ENCODE measurements around the gene FBXW8.

FBXW8 gene

GRCh38 chr12:117067638-117068037 is 156.9 kb downstream of the FBXW8 start:
- Histone ChIP-seq H3K23ac (ENCODE audit: low read length) (no peak overlapping the region), H3K4ac (ENCODE audit: low read depth, low read length) (no peak overlapping the region), H2BK12ac (ENCODE audit: low read length) (no peak overlapping the region), H4K12ac (ENCODE audit: low read depth, low read length) (no peak overlapping the region), H3K79me2 (ENCODE audit: control insufficient read depth, insufficient read depth, low read length, poor library complexity) (no peaks in the 10 kb centered on the region), H3K27ac (ENCODE audit: low read depth, low read length) (no peak overlapping the region), H2BK120ac (ENCODE audit: insufficient read depth, low read length, poor library complexity) (no peak overlapping the region), H3K79me1 (ENCODE audit: low read length) (no peaks in the 10 kb centered on the region), H4K91ac (ENCODE audit: low read depth, low read length) (no peak overlapping the region), H3K9me3 (ENCODE audit: insufficient read depth, low read depth, low read length) (no peaks in the 10 kb centered on the region), H3K36me3 (ENCODE audit: control insufficient read depth in 1 of 2, insufficient read depth in 2 of 2, low read length in 2 of 2) (no peaks in the 10 kb centered on the region), H2AFZ (ENCODE audit: insufficient read depth, low read length, poor library complexity) (no peak overlapping the region), H4K8ac (ENCODE audit: low read depth, low read length) (no peak overlapping the region), H3K4me1 (ENCODE audit: control insufficient read depth in 1 of 2, insufficient read depth in 2 of 2, low read length in 2 of 2) (peaks cover 2 to 4% of the 10 kb centered on the region in 2 experiments), H3K18ac (ENCODE audit: low read length) (no peak overlapping the region), H3K27me3 (ENCODE audit: insufficient read depth, low read length) (no peaks in the 10 kb centered on the region), H3K4me2 (ENCODE audit: low read length) (no peak overlapping the region), H3K4me3 (ENCODE audit: low read depth, low read length) (no peak overlapping the region), H2BK5ac (ENCODE audit: low read depth, low read length, poor library complexity) (no peak overlapping the region), H3K9ac (ENCODE audit: low read length) (no peak overlapping the region), H2AK5ac (ENCODE audit: low read length) (no peak overlapping the region), H3K14ac (ENCODE audit: low read length) (no peak overlapping the region)
- DNase-seq = no peak
- no CpG with 5 or more reads among the region's 3 CpGs for WGBS (ENCODE audit: extremely low coverage, insufficient coverage, insufficient read length)

DNA sequence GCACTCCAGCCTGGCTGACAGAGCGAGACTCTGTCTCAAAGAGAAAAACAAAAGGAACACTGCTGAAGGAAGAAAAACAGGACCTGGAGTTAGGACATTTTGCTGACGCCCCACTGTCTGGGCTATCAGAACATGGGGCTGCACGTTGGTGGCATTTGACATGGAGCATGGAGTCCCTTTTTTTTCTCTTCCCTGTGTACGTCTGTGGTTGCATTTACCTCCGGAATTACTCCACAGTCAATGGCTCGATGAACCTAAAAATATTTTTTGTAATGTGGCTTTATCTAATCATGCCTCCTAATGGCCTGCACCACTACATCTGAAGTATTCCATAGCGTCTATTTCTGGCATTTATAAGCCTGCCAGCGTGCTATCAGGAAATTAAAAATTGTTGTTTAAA is 157.7 kb downstream of the FBXW8 start:
- Histone ChIP-seq H3K14ac (ENCODE audit: low read length) (no peak overlapping the region), H4K91ac (ENCODE audit: low read depth, low read length) (no peak overlapping the region), H3K4me1 (ENCODE audit: control insufficient read depth in 1 of 2, insufficient read depth in 2 of 2, low read length in 2 of 2) (no peaks in the 10 kb centered on the region), H2BK5ac (ENCODE audit: low read depth, low read length, poor library complexity) (no peak overlapping the region), H3K4me2 (ENCODE audit: low read length) (no peak overlapping the region), H2AFZ (ENCODE audit: insufficient read depth, low read length, poor library complexity) (no peak overlapping the region), H3K27me3 (ENCODE audit: insufficient read depth, low read length) (no peaks in the 10 kb centered on the region), H3K36me3 (ENCODE audit: control insufficient read depth in 1 of 2, insufficient read depth in 2 of 2, low read length in 2 of 2) (no peaks in the 10 kb centered on the region), H4K8ac (ENCODE audit: low read depth, low read length) (no peak overlapping the region), H3K27ac (ENCODE audit: low read depth, low read length) (no peak overlapping the region), H3K4me3 (ENCODE audit: low read depth, low read length) (no peak overlapping the region), H2BK120ac (ENCODE audit: insufficient read depth, low read length, poor library complexity) (no peak overlapping the region), H3K9ac (ENCODE audit: low read length) (no peak overlapping the region), H2BK12ac (ENCODE audit: low read length) (no peak overlapping the region), H3K18ac (ENCODE audit: low read length) (no peak overlapping the region), H3K4ac (ENCODE audit: low read depth, low read length) (no peak overlapping the region), H3K23ac (ENCODE audit: low read length) (no peak overlapping the region), H2AK5ac (ENCODE audit: low read length) (no peak overlapping the region), H3K79me2 (ENCODE audit: control insufficient read depth, insufficient read depth, low read length, poor library complexity) (no peaks in the 10 kb centered on the region), H3K9me3 (ENCODE audit: insufficient read depth, low read depth, low read length) (no peaks in the 10 kb centered on the region), H4K12ac (ENCODE audit: low read depth, low read length) (no peak overlapping the region), H3K79me1 (ENCODE audit: low read length) (no peaks in the 10 kb centered on the region)
- no CpG with 5 or more reads among the region's 8 CpGs for WGBS (ENCODE audit: extremely low coverage, insufficient coverage, insufficient read length)
- no peak for DNase-seq

- Histone ChIP-seq H3K27me3 (ENCODE audit: insufficient read depth, low read length) (no peaks in the 10 kb centered on the region), H3K27ac (ENCODE audit: low read depth, low read length) (no peak overlapping the region), H3K9me3 (ENCODE audit: insufficient read depth, low read depth, low read length) (no peaks in the 10 kb centered on the region), H3K9ac (ENCODE audit: low read length) (no peak overlapping the region), H4K8ac (ENCODE audit: low read depth, low read length) (no peak overlapping the region), H3K4me1 (ENCODE audit: control insufficient read depth in 1 of 2, insufficient read depth in 2 of 2, low read length in 2 of 2) (no peaks in the 10 kb centered on the region), H3K79me2 (ENCODE audit: control insufficient read depth, insufficient read depth, low read length, poor library complexity) (no peaks in the 10 kb centered on the region), H4K91ac (ENCODE audit: low read depth, low read length) (no peak overlapping the region), H2AFZ (ENCODE audit: insufficient read depth, low read length, poor library complexity) (no peak overlapping the region), H4K12ac (ENCODE audit: low read depth, low read length) (no peak overlapping the region), H3K4me3 (ENCODE audit: low read depth, low read length) (no peak overlapping the region), H3K79me1 (ENCODE audit: low read length) (no peaks in the 10 kb centered on the region), H2BK120ac (ENCODE audit: insufficient read depth, low read length, poor library complexity) (no peak overlapping the region), H2AK5ac (ENCODE audit: low read length) (no peak overlapping the region), H3K18ac (ENCODE audit: low read length) (no peak overlapping the region), H3K4ac (ENCODE audit: low read depth, low read length) (no peak overlapping the region), H2BK5ac (ENCODE audit: low read depth, low read length, poor library complexity) (no peak overlapping the region), H3K14ac (ENCODE audit: low read length) (no peak overlapping the region), H3K23ac (ENCODE audit: low read length) (no peak overlapping the region), H2BK12ac (ENCODE audit: low read length) (no peak overlapping the region), H3K36me3 (ENCODE audit: control insufficient read depth in 1 of 2, insufficient read depth in 2 of 2, low read length in 2 of 2) (no peaks in the 10 kb centered on the region), H3K4me2 (ENCODE audit: low read length) (no peak overlapping the region)
- no peak for DNase-seq
- WGBS (ENCODE audit: extremely low coverage, insufficient coverage, insufficient read length) = no CpG with 5 or more reads among the region's 17 CpGs
Observed at GRCh38 chr12:117069101-117069797, 158.5 kb downstream of the FBXW8 start.

DNA sequence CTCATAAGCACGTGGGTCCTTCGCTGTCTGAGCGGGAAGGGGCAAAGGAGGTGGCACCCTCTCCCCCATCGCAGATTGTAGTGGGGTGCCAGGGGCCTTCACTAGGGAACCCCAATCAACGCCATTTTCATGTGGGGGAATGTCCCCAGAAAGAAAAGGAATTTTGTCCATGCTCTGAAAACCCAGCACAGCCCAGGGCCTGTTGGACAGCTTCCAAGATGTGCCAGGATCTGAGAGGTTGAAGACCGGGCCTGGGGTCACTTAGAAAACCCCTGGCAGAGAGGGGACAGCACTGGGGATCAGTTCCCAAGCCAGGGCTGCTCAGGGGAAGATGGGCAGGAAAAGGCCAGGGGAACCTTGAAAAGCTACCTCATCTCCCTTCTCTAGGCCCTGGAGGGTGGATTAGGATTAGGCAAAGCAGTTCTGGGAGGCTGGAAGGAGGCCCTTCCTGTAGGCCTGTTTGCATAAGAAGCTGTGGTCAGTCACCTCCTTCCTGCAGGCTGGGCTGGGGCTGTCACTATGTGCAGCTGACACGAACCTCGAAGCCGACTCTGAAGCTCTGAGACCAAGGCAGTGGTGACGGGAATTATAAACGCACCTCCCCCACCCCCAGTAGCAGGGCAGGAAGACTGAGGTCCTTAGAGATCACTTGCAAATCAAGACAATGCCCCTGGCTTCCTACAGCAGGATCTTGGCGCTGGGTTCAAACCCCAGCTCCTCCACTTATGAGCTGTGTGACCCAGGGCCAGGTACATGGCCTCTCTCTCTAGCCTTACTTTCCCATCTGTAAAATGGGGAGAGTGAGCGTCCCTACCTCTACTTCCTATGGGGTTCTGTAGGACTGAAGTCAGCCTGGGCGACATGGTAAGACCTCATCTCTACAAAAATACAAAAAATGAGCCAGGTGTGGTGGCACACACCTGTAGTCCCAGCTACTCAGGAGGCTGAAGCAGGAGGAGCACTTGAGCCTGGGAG is 159.5 kb downstream of the FBXW8 start:
- H3K79me2 ChIP-seq (ENCODE audit: control insufficient read depth, insufficient read depth, low read length, poor library complexity) = no peaks in the 10 kb centered on the region
- H4K12ac ChIP-seq (ENCODE audit: low read depth, low read length) = no peak overlapping the region
- H3K9me3 ChIP-seq (ENCODE audit: insufficient read depth, low read depth, low read length) = no peaks in the 10 kb centered on the region
- H3K36me3 ChIP-seq (ENCODE audit: control insufficient read depth in 1 of 2, insufficient read depth in 2 of 2, low read length in 2 of 2) = no peaks in the 10 kb centered on the region
- H3K27ac ChIP-seq (ENCODE audit: low read depth, low read length) = no peak overlapping the region
- no peak overlapping the region for H3K9ac ChIP-seq (ENCODE audit: low read length)
- H3K4me2 ChIP-seq (ENCODE audit: low read length) = no peak overlapping the region
- no CpG with 5 or more reads among the region's 14 CpGs for WGBS (ENCODE audit: extremely low coverage, insufficient coverage, insufficient read length)
- H2BK5ac ChIP-seq (ENCODE audit: low read depth, low read length, poor library complexity) = no peak overlapping the region
- no peak overlapping the region for H2BK120ac ChIP-seq (ENCODE audit: insufficient read depth, low read length, poor library complexity)
- no peak overlapping the region for H4K91ac ChIP-seq (ENCODE audit: low read depth, low read length)
- H3K14ac ChIP-seq (ENCODE audit: low read length) = no peak overlapping the region
- H3K79me1 ChIP-seq (ENCODE audit: low read length) = no peaks in the 10 kb centered on the region
- H3K27me3 ChIP-seq (ENCODE audit: insufficient read depth, low read length) = no peaks in the 10 kb centered on the region
- H3K4me3 ChIP-seq (ENCODE audit: low read depth, low read length) = no peak overlapping the region
- H3K4me1 ChIP-seq (ENCODE audit: control insufficient read depth in 1 of 2, insufficient read depth in 2 of 2, low read length in 2 of 2) = no peaks in the 10 kb centered on the region
- H2BK12ac ChIP-seq (ENCODE audit: low read length) = no peak overlapping the region
- H2AK5ac ChIP-seq (ENCODE audit: low read length) = no peak overlapping the region
- H3K18ac ChIP-seq (ENCODE audit: low read length) = no peak overlapping the region
- no peak overlapping the region for H4K8ac ChIP-seq (ENCODE audit: low read depth, low read length)
- DNase-seq = no peak
- H2AFZ ChIP-seq (ENCODE audit: insufficient read depth, low read length, poor library complexity) = no peak overlapping the region
- H3K4ac ChIP-seq (ENCODE audit: low read depth, low read length) = no peak overlapping the region
- no peak overlapping the region for H3K23ac ChIP-seq (ENCODE audit: low read length)
